Caki2 (cell line): ENCODE results near the gene MYH14. TPM values are rescaled to one million over a fixed set of nuclear protein-coding genes. Genes with fewer than 3 reads are reported as not detected.
A peak's percentile ranks its signal among the peaks of the same experiment; 100 is the strongest.

Experiments used
- DNase-seq: peaks from one replicate; pipeline ENCODE4 v3.0.0-alpha.2; 2015; ENCODE audit warnings: low read depth
- in situ Hi-C: cut with HindIII; loops from 2 replicates; pipeline ENCODE4 v1.10.0; 2016; ENCODE audit warnings: low sequenced_read_pairs, low pct_unique_long_range_greater_than_20kb, mixed read lengths
- total RNA-seq: library from RNA; depleted of rRNA; stranded (reverse); fragments of >200 nt; shearing (Covaris generic); gene quantifications from 2 replicates; pipeline ENCODE4 v1.2.3, GENCODE V29; 2014; ENCODE audit warnings: low replicate concordance

MYH14 gene
- total RNA-seq, 1 experiment from 2014 or later: 21.7 TPM

DNA sequence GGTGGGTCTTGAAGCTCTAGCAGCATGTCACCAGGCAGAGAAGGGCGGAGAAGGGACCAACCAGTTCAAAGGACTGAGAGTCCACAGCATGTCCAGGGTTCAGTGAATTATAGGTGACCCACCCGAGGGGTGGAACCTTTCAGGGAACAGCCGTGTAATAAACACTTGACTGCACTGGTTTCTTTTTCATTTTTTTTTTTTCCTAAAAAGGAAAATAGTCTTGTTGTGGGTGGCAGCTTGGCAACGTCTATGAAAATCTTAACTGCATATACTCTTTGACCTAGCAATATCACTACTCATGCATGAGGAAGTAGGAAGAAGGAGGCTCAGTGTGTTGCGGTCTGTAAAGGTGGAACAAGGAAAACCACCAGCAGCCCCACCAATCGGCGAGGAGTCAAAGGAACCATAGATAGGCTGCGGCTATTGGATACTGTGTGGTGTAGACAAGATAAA is 13.0 kb upstream of the MYH14 start:
- peak; percentile 60 for DNase-seq
- in situ Hi-C loops: no loop called here

DNA sequence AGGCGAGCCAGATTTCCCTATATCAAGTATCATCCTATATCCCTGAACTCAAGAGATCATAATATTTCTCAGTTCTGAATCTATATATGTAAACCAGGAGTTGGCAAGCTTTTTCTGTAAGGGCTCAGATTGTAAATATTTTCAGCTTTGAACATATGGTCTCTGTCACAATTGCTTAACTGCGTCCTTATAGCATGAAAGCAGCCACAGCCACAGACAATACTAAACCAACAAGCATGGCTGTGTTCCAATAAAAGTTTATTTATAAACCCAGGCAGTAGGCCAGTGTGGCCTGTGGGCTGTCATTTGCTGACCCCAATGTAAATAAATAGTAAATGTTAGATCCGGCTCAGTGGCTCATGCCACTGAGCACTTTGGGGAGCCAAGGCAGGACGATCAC is 12.2 kb upstream of the MYH14 start:
- in situ Hi-C loops: no loop called here
- DNase-seq: no peak

DNA sequence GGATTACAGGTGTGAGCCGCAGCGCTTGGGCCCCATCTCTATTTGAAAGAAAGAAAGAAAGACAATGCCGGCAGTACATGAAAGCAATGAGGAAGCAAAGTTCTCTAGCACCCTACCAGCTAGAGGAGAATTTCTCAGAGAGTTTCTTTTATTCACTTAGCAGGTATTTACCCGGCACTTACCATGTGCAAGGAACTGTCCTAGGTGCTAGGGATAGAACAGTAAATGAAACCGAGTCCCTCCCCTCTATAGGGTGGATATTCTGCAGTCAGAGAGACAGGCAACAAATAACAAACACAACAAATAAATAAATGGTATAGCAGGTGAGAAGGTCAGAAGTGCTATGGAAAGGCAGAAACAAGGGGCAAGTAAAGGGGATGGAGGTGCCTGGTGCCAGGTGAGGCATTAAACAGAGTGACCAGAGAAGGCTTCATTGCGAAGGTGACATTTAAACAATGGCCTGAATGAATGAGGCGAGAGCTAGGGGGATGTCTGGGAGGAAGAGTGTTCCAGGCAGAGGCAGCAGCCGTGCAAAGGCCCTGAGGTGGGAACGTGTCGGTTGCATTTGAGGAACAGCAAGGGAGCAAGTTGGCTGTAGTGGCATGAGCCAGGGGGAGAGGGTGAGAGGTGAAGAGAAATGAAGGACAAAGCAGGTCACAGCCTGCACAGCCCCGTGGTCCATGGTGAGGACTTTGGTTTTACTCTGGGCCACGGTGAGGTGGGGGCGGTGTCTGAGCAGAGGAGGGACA is 10.8 kb upstream of the MYH14 start:
- in situ Hi-C loops: no loop called here
- no peak for DNase-seq

DNA sequence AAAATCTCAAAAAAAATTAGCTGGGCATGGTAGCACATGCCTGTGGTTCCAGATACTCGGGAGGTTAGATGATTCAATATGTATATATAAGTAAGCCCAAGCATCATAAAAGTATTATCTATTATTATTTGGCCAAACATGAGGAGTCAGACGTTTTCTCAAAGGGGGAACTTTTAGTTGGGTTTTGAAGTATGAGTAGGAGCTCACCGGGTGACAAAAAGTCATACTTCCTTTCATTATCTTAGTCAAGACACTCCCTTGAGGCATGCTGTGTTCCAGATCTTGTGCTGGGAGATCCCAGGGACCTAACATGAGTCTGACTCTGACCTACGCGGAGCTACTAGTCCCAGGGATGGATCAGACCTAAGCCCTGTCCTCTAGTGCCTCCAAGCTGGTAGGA is 8.2 kb upstream of the MYH14 start:
- no peak for DNase-seq
- in situ Hi-C loops: no loop called here

DNA sequence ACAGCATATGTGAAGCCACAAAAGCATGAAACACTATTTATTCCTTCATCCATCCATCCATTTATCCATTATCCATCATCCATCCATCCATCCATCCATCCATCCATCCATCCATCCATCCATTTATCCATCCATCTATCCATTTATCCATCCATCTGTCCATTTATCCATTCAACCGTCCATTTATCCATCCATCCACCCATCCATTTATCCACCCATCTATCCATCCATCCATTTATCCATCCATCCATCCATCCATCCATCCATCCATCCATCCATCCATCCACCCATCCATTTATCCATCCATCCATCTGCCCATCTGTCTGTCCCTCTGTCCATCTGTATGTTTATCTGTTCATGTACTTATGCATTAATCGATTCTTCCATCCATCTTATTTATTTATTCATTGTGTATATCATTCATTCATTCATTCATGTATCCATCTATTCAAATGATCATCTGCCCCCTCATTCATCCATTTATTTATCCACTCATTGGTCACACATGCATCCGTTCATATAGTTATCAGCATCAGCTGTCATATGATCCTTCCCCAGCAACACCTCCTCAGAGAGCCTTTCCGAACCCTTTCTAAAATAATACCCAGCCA is 7.0 kb upstream of the MYH14 start:
- DNase-seq: no peak
- in situ Hi-C loops: no loop called here

DNA sequence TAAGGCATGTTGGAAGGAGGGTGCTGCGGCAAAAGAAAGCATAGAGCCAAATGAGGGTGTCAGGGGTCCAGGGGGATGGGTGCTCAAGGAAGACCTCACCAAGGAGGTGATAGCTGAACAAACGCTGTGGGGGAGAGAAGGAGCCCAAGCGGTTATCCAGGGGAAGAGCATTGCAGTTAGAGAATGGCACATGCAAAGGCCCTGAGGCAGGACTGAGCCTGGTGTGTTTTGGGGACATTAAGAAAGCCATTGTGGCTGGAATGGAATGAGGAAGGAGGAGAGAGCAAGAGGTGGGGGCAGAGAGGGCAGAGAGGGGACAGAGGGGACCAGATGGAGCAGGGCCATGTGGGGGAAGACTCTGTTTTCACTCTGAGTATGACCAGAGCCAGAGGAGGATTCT is 6.1 kb upstream of the MYH14 start:
- no peak for DNase-seq

DNA sequence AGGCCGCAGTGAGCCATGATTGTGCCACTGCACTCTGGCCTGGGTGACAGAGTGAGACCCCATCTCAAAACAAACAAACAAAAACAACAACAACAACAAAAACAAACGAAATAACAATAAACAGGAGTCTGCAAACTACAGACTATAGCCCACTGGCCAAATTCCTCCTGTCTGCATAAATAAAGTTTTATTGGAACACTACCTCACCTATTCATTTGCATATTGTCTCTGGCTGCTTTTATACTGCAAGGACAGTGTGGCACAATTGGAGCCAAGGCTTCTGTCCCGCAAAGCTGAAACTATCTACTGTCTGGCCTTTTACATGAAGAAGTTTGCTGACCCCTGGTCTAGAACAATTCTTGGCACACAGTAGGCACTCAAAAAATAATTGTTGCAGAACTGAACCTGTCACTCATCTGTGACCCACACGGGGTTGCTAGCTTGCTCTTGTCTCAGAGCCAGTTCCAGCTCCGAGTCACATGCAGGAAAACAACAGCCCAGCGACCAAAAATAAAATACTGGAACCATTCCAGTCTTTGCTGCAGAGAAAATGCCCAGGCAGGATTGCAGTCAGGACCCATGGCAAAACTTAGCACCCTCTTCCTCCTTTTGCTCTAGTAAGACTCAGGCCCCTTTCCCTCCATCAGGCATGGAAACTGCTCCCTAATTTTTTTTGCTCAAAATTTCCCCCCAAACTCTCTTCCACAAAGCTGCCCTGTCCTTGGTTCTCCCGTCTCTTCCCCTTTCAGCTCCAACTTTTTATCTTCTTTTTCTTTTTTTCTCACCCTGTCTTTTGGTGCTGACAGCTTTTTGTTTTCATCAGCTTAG is 4.8 kb upstream of the MYH14 start:
- in situ Hi-C loops: no loop called here
- no peak for DNase-seq

More for the DNA sequence above, 6.1 kb upstream of the MYH14 start:
- in situ Hi-C loops: no loop called here

DNA sequence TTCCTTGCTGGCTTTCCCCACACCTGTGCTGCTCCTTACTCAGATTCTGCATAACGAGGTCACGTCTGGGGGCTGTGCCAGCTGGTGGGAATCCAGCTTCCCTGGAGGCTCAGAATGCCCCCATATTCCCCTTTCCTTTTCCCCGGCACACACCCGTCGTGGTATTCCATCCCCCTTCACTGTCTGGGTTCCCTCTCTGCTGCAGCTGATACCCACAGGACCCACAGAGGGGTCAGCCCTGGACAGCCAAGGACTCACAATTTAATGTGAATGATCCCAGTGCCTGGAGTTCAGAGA is 4.2 kb upstream of the MYH14 start:
- no peak for DNase-seq
- in situ Hi-C loops: no loop called here

DNA sequence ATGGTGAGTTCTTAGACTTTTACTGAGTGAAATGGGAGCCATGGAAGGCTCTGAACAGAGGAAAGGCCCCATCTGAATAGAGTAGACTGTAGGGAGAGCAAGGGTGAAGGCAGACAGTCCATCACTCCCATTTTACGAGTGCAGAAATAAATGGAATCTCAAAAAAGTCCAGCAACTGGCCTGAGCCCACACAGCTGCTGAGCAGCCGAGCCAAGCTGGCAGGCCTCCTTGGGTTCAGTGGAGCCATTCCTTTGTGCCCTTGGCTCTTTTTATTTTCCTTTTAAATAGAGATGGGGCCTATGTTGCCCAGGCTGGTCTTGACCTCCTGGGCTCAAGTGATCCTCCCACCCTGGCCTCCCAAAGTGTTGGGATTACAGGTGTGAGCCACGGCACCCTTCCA is 1.0 kb upstream of the MYH14 start:
- in situ Hi-C loops: no loop called here
- no peak for DNase-seq

DNA sequence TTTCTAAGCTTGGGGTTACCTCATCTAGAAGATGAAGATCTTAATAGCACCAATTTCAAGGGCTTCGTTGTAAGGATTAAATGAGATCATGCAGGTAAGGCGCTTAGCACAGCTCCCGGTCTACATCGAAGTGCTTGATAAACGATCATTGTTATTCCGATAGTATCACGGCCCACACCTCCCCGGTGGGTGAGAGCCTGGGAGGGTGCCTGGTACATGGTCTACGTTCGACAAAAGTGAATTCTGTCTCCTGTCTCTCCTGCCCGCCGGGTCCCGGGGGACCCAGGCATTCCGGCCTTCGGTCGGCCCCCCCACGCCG is 501 bp upstream of the MYH14 start:
- in situ Hi-C loops: no loop called here
- no peak for DNase-seq

DNA sequence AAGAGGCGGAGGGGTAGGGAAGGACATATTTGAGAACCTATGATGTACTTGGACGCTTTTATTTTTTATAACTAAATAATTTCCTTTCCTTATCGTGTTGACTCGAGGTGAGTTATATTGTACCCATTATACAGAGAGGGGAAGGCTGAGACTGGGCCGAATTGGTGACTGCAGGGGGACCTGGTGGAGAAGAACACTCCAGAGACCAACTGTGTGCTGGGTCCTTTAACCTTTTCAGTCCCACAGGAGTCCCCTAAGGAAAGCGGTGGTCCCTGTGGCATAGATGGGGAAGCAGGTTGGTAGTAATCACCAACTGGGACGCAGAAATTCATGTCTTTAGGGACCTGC is 633 bp downstream of the MYH14 start:
- no peak for DNase-seq
- in situ Hi-C loops: no loop called here

DNA sequence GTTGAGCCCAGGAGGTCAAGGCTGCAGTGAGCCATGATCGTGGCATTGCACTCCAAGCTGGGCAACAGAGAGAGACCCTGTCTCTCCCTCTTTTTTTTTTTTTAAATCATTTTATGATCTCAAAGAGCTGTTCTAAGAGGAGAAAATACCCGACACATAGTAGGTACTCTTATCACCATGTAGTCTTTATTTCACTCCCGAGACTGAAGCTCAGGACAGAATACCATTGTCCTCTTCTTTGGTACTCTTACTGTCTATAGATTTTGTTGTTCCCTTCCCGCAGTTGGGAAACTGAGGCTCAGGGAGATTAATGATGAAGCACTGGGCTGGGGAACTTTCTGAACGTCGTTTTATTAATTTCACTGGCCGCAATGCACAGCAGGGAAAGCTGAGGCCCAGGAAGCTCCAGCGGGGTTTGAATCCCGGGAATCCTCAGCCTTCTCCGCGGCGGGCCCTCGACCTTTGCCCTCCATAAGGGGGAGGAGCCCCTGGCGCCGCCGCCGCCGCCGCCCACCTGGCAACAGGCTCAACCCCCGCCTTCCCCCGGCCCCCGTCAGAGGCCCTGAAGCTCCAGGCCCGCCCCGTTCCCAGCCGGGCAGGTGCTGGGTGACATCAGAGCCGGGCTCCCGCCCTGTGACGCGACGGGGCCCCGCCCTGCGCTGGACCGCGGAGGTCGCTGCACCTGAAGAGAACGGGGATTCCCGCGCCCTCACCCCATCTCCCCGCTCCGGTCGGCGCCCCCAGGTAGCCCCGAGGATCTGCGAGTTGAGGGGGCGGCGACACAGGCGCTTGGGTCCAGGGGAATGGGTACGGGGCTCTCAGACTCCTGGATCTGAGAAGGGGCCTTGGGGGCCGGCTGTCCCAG is 1.6 kb downstream of the MYH14 start:
- in situ Hi-C loops: no loop called here
- no peak for DNase-seq

DNA sequence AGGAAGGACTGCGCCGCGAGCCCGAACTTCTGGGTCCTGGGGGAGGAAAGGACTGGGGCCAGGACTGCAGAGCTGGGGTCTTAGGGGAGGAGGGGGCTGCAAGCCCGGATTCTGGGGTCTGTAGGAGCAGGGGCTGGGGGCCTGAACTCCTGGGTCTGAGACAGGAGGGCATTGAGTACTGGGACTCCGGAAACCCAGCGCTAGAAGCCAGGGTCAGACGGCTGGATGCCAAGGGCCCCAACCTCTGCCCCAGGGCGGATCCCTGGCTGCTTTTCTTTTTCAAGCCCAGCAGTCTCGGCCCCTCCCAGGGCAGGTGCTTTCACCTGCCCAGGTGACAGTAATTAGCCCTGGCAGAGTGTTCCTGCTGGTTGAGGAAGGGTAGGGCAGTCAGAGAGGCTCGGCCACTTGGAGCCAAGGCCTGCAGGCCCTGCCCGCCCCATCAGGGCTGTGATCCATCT is 2.3 kb downstream of the MYH14 start:
- in situ Hi-C loops: no loop called here
- DNase-seq: no peak

DNA sequence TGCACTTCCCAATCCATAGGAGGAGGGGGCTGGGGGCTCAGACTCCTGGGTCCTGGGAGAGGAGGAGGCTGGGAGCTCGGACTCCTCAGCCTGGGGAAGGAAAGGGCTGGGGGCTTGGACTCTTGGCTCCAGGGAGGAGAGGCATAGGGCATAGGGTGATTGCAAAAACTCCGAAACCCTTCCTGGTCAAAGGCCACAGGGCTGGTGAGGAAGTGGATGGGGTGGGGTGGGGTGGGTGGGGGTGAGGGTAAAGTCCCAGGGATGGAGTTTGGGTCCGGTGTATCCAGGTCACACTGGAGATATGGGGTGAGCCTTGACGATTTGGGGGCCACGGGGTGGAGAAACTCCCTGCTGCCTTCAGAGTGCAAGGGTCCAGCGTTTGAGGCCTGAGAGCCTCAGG is 2.8 kb downstream of the MYH14 start:
- in situ Hi-C loops: no loop called here
- no peak for DNase-seq

DNA sequence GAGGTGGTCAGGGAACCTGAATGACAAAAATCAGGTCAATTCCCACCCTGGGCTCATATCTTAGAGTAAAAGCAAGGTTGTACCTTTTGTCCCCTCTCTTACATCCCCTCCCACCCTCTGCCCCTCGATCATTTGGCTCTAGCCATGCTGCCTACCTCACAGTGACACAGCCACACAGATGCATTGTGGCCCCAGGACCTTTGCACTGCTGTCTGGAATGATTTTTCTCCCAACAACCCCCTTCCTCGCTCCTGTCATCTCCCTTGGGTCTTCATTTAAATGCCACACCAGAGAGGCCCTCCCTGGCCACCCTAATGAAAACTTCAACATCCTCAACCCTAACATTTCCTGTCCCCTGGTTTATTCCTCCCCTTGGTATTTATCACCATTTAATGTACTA is 4.3 kb downstream of the MYH14 start:
- in situ Hi-C loops: no loop called here
- no peak for DNase-seq

DNA sequence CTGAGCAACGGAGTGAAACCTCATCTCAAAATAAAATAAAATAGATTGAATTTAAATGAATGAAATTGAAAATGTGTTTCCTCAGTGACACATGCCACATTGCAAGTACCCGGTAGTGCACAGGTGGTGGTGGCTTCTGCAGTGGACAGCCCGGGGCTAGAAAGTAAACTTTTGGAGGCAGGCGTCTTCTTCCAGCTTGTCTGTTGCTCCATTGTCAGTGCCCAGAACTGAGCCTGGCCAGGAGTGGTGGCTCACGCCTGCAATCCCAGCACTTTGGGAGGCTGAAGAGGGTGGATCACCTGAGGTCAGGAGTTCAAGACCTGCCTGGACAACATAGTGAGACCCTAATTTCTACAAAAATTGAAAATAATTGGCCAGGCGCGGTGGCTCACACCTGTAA is 5.7 kb downstream of the MYH14 start:
- DNase-seq: no peak
- in situ Hi-C loops: no loop called here

DNA sequence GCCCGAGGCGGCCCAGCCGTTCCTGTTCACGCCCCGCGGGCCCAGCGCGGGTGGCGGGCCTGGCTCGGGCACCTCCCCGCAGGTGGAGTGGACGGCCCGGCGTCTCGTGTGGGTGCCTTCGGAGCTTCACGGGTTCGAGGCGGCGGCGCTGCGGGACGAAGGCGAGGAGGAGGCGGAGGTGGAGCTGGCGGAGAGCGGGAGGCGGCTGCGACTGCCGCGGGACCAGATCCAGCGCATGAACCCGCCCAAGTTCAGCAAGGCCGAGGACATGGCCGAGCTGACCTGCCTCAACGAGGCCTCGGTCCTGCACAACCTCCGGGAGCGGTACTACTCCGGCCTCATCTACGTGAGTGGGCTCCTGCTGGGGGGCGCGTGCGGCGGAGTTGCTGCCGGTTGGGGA is 7.0 kb downstream of the MYH14 start:
- no peak for DNase-seq
- in situ Hi-C loops: no loop called here

DNA sequence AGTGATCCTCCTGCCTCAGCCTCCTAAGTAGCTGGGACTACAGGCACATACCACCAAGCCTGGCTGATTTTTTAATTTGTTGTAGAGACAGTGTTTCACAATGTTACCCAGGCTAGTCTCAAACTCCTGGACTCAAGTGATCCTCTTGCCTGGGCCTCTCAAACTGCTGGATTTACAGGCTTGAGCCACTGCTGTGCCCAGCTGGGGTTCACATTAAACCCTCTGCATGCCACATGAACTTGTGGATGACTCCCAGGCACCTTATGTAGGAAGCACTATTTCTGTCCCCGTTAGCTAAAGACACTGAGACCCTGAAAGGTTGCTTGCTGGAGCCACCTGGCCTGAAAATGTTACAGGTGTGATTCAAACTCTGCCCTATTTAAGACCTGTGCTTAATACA is 10.5 kb downstream of the MYH14 start:
- in situ Hi-C loops: no loop called here
- DNase-seq: no peak
